ENCODE measurements around the gene VPS33B. TPM values are rescaled to one million over a fixed set of nuclear protein-coding genes. Genes with fewer than 3 reads are reported as not detected.

The VPS33B gene
- total and polyA plus RNA-seq, 2 of the 13 experiments (the other 11 are each of a cell fraction or from before 2014, with no cell fraction given) = 15.8 to 16.5 TPM

DNA sequence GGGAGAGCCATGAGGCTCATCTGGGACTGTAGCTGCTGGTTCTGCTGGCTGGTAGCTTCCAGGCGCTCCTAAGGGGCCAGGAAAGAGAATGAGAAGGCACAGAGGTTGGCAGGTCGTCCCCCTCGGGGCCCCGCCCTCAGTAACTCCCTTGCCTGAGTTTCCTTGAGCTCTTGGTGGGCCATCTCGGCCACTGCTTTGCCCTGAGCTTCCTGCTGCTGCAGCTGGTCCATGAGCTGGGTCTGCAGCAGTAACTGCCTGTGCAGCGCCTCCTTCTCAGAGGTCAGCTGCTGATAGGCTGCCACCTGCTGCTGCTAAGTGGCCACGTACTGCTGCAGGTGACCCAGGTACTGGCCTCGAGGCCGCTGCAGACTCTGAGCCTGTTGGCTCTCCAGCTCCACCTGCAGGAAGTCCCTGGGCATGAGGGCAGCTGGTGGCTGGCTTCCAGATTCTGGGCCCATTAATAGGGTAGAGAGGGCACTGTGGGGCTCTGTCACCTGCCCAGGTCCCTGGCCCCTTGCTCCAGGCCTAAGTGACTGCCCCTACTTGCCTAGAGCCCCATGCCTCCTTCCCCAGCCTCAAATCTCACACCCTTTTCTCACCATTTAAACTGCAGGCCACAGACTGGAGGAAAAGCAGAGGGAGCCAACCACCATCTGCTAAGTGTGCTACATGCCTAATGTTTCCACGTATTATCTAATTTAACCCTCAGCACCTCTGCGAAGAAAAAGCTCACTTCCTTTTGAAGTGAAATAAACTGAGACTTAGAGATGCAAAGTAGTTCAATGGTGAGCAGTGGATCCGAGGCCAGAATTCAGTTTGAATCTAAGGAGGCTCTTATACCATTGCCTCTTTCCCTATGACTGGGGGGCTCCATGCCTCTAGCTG lies 10.8 kb upstream of the VPS33B start (continued):
- TF ChIP-seq, protein P1, sequence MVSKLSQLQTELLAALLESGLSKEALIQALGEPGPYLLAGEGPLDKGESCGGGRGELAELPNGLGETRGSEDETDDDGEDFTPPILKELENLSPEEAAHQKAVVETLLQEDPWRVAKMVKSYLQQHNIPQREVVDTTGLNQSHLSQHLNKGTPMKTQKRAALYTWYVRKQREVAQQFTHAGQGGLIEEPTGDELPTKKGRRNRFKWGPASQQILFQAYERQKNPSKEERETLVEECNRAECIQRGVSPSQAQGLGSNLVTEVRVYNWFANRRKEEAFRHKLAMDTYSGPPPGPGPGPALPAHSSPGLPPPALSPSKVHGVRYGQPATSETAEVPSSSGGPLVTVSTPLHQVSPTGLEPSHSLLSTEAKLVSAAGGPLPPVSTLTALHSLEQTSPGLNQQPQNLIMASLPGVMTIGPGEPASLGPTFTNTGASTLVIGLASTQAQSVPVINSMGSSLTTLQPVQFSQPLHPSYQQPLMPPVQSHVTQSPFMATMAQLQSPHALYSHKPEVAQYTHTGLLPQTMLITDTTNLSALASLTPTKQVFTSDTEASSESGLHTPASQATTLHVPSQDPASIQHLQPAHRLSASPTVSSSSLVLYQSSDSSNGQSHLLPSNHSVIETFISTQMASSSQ (IDR thresholded peaks at IDR 0.05; ENCODE audit: low read depth) = no peak
- TF ChIP-seq, protein P1 (CRISPR knock-in tag; IDR thresholded peaks at IDR 0.05; ENCODE audit: borderline replicate concordance) = peak; percentile 17; the same call in 1 of the 2 replicates
- TF ChIP-seq HNRNPLL (IDR thresholded peaks at IDR 0.05; ENCODE audit: low read depth, low read length, poor library complexity, severe bottlenecking) (peak; percentile 30), ZNF850 (CRISPR knock-in tag; conservative IDR thresholded peaks at IDR 0.05) (no peak), RFXAP (CRISPR knock-in tag; IDR thresholded peaks at IDR 0.05; ENCODE audit: borderline replicate concordance) (peak; percentile 72; the same call in 1 of the 2 replicates), ZFX (CRISPR knock-in tag; IDR thresholded peaks at IDR 0.05; ENCODE audit: low read depth) (peak; percentile 68; the same call in 1 of the 2 replicates), PLRG1 (conservative IDR thresholded peaks at IDR 0.05) (no peak), ZNF772 (CRISPR knock-in tag; IDR thresholded peaks at IDR 0.05) (peak; percentile 53; the same call in 1 of the 2 replicates), BORCS8-MEF2B (CRISPR knock-in tag; IDR thresholded peaks at IDR 0.05) (peak; percentile 64; the same call in 1 of the 2 replicates), PRPF4 (IDR thresholded peaks at IDR 0.05; ENCODE audit: low read depth, low read length, poor library complexity, severe bottlenecking) (no peak), MTA1 (CRISPR knock-in tag; IDR thresholded peaks at IDR 0.05; ENCODE audit: borderline replicate concordance) (peak; percentile 36; the same call in 1 of the 2 replicates), KAT7 (CRISPR knock-in tag; IDR thresholded peaks at IDR 0.05; ENCODE audit: borderline replicate concordance) (no peak), JDP2 (CRISPR knock-in tag; IDR thresholded peaks at IDR 0.05; ENCODE audit: borderline replicate concordance) (no peak), MED1 (CRISPR knock-in tag; IDR thresholded peaks at IDR 0.05) (peak; percentile 59), ZBTB21 (CRISPR knock-in tag; IDR thresholded peaks at IDR 0.05) (no peak)
- TF ChIP-seq, protein P2, sequence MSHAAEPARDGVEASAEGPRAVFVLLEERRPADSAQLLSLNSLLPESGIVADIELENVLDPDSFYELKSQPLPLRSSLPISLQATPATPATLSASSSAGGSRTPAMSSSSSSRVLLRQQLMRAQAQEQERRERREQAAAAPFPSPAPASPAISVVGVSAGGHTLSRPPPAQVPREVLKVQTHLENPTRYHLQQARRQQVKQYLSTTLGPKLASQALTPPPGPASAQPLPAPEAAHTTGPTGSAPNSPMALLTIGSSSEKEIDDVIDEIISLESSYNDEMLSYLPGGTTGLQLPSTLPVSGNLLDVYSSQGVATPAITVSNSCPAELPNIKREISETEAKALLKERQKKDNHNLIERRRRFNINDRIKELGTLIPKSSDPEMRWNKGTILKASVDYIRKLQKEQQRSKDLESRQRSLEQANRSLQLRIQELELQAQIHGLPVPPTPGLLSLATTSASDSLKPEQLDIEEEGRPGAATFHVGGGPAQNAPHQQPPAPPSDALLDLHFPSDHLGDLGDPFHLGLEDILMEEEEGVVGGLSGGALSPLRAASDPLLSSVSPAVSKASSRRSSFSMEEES (CRISPR knock-in tag; IDR thresholded peaks at IDR 0.05) = 0 out of 2 replicates have a peak, but pooled peaks have one; percentile 43
- TF ChIP-seq, protein P3, sequence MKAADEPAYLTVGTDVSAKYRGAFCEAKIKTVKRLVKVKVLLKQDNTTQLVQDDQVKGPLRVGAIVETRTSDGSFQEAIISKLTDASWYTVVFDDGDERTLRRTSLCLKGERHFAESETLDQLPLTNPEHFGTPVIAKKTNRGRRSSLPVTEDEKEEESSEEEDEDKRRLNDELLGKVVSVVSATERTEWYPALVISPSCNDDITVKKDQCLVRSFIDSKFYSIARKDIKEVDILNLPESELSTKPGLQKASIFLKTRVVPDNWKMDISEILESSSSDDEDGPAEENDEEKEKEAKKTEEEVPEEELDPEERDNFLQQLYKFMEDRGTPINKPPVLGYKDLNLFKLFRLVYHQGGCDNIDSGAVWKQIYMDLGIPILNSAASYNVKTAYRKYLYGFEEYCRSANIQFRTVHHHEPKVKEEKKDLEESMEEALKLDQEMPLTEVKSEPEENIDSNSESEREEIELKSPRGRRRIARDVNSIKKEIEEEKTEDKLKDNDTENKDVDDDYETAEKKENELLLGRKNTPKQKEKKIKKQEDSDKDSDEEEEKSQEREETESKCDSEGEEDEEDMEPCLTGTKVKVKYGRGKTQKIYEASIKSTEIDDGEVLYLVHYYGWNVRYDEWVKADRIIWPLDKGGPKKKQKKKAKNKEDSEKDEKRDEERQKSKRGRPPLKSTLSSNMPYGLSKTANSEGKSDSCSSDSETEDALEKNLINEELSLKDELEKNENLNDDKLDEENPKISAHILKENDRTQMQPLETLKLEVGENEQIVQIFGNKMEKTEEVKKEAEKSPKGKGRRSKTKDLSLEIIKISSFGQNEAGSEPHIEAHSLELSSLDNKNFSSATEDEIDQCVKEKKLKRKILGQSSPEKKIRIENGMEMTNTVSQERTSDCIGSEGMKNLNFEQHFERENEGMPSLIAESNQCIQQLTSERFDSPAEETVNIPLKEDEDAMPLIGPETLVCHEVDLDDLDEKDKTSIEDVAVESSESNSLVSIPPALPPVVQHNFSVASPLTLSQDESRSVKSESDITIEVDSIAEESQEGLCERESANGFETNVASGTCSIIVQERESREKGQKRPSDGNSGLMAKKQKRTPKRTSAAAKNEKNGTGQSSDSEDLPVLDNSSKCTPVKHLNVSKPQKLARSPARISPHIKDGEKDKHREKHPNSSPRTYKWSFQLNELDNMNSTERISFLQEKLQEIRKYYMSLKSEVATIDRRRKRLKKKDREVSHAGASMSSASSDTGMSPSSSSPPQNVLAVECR (CRISPR knock-in tag; IDR thresholded peaks at IDR 0.05; ENCODE audit: borderline replicate concordance) = peak; percentile 46; the same call in 1 of the 2 replicates
